ENCODE results near the gene NEB. TPM values are rescaled to one million over a fixed set of nuclear protein-coding genes. Genes with fewer than 3 reads are reported as not detected.

Gene NEB
- total RNA-seq, 4 donors from 2014 or later, result 1.6 to 16.4 (median 4.4) TPM

- Histone ChIP-seq H3K4me1 (peaks cover 1 to 5% of the 10 kb centered on the region in 2 donors), H3K27ac (no peak overlapping the region), H3K4me3 (replicated peaks in 1 of 3) (no peak overlapping the region), H3K36me3 (no peaks in the 10 kb centered on the region), H3K27me3 (no peaks in the 10 kb centered on the region), H3K9me3 (no peaks in the 10 kb centered on the region)
- TF ChIP-seq, protein P1, sequence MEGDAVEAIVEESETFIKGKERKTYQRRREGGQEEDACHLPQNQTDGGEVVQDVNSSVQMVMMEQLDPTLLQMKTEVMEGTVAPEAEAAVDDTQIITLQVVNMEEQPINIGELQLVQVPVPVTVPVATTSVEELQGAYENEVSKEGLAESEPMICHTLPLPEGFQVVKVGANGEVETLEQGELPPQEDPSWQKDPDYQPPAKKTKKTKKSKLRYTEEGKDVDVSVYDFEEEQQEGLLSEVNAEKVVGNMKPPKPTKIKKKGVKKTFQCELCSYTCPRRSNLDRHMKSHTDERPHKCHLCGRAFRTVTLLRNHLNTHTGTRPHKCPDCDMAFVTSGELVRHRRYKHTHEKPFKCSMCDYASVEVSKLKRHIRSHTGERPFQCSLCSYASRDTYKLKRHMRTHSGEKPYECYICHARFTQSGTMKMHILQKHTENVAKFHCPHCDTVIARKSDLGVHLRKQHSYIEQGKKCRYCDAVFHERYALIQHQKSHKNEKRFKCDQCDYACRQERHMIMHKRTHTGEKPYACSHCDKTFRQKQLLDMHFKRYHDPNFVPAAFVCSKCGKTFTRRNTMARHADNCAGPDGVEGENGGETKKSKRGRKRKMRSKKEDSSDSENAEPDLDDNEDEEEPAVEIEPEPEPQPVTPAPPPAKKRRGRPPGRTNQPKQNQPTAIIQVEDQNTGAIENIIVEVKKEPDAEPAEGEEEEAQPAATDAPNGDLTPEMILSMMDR (IDR thresholded peaks at IDR 0.05), result no peak
- TF ChIP-seq POLR2A (IDR thresholded peaks at IDR 0.05), result no peak
- intact Hi-C loops (cut with DNase I), result no loop called here
- DNase-seq, result no peak
- WGBS, 2 donors, result 75 to 97% methylated on average over 2 of the region's 2 CpGs
Measured at GRCh38 chr2:151549191-151549590, 185.1 kb downstream of the NEB start.

DNA sequence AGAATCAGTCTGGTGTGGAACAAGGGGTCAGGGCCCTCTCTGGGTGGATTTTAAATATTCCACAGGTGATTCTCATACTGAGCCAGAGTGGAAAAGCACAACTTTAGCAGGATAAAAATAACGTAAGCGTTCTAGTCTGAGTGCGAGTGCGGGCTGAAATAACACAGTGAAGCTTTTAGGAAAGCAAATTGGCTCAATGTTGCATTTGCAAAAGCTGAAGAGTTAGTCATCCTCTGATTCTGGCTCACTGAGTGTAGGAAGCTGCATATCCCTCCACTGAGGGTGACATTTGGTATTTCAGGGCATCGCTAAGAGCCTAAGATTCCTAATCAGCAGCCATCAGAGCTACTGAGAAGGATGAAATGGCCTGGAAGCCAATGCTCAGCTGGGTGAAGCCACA is 189.8 kb downstream of the NEB start:
- TF ChIP-seq, protein P1 (IDR thresholded peaks at IDR 0.05), result no peak
- no peak for TF ChIP-seq POLR2A (IDR thresholded peaks at IDR 0.05)
- peak overlapping the region; percentile 45 to 80 (median 55) for H3K27ac ChIP-seq
- H3K36me3 ChIP-seq, result no peaks in the 10 kb centered on the region
- H3K4me3 ChIP-seq (replicated peaks in 1 of 3), result no peak overlapping the region
- peak; percentile 50 to 61 for DNase-seq
- intact Hi-C loops (cut with DNase I), result no loop called here
- no peaks in the 10 kb centered on the region for H3K27me3 ChIP-seq
- H3K9me3 ChIP-seq, result no peaks in the 10 kb centered on the region
- H3K4me1 ChIP-seq, result peaks cover 5% of the 10 kb centered on the region in 2 donors
- 25 to 45% methylated on average over 5 of the region's 5 CpGs for WGBS, 2 donors

DNA sequence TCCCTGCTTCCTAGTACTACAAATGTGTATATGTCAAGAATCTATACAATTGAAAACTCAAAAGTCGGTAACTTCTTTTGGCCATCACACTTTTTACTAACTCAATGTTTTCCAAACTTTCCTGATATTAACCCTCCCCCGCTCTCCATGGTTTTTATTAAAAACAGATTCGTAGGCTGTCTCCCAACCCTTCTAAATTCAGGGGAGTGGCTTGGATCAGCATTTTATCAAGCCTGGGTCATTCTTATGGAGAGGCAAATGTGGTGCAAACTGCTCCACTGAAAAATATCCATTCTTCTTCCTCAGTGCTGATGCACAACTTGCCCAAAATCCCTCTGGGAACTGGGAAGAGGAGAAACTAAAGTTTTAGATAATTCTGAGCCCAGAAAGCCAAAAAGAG is 190.4 kb downstream of the NEB start:
- H3K4me1 ChIP-seq, result peaks cover 5% of the 10 kb centered on the region in 2 donors
- whole genome bisulfite sequencing, 2 donors, result 84 to 91% methylated on average over 3 of the region's 3 CpGs
- no peak for DNase-seq
- intact Hi-C loops (cut with DNase I), result no loop called here
- no peaks in the 10 kb centered on the region for H3K27me3 ChIP-seq
- no peaks in the 10 kb centered on the region for H3K36me3 ChIP-seq
- no peak for TF ChIP-seq POLR2A (IDR thresholded peaks at IDR 0.05)
- TF ChIP-seq, protein P1 (IDR thresholded peaks at IDR 0.05), result no peak
- no peaks in the 10 kb centered on the region for H3K9me3 ChIP-seq
- H3K27ac ChIP-seq, result peak overlapping the region; percentile 45 to 80 (median 55)
- no peak overlapping the region for H3K4me3 ChIP-seq (replicated peaks in 1 of 3)

GRCh38 chr2:151534001-151534400 is 200.3 kb downstream of the NEB start:
- Histone ChIP-seq H3K36me3 (no peaks in the 10 kb centered on the region), H3K27ac (no peak overlapping the region), H3K9me3 (no peaks in the 10 kb centered on the region), H3K4me1 (peaks cover 0 to 5% of the 10 kb centered on the region in 2 donors), H3K27me3 (no peaks in the 10 kb centered on the region), H3K4me3 (replicated peaks in 1 of 3) (no peak overlapping the region)
- DNase-seq, result no peak
- intact Hi-C loops (cut with DNase I), result no loop called here
- TF ChIP-seq, protein P1 (IDR thresholded peaks at IDR 0.05), result no peak
- TF ChIP-seq POLR2A (IDR thresholded peaks at IDR 0.05), result no peak
- 92 to 94% methylated on average over 7 of the region's 7 CpGs for WGBS, 2 donors

DNA sequence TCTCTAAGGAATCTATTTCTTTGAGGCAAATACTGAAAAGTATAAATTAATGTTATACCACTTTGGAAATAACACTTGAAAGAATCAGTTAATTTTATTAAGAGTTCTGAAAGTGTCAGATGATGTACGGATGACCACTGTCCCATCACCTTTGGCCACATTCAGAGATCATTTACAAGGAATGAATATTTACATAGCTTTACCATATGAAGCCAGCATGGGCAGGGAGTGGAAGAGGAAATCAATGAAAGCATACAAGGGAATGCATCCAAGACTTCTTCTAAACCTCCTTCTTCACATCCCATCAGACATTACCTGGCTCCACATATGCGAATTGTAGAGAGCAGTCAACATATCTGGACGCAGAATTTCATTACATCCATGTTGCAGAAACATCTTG is 201.1 kb downstream of the NEB start:
- H3K36me3 ChIP-seq, result no peaks in the 10 kb centered on the region
- H3K4me3 ChIP-seq (replicated peaks in 1 of 3), result no peak overlapping the region
- no peak overlapping the region for H3K27ac ChIP-seq
- H3K27me3 ChIP-seq, result no peaks in the 10 kb centered on the region
- no peaks in the 10 kb centered on the region for H3K9me3 ChIP-seq
- WGBS, 2 donors, result 95 to 97% methylated on average over 3 of the region's 3 CpGs
- no peak for DNase-seq
- intact Hi-C loops (cut with DNase I), result no loop called here
- H3K4me1 ChIP-seq, result peaks cover 0 to 5% of the 10 kb centered on the region in 2 donors
- TF ChIP-seq, protein P1 (IDR thresholded peaks at IDR 0.05), result no peak
- no peak for TF ChIP-seq POLR2A (IDR thresholded peaks at IDR 0.05)
